KMS-11 (cell line): Measurements from ENCODE around the gene OCEL1.

Experiments used
- H2AFZ ChIP-seq: fragments of 200-600 bp; sonication (generic); 2 replicates; pipeline ENCODE4 v1.6.1; 2016; ENCODE audit warnings: antibody characterized with exemption, mixed run types, low read depth
- H3K27ac ChIP-seq: fragments of 200-600 bp; sonication (generic); 2 replicates; pipeline ENCODE4 v1.6.1; 2016; ENCODE audit warnings: mild to moderate bottlenecking, mixed run types
- H3K27me3 ChIP-seq: fragments of 200-600 bp; sonication (generic); 2 replicates; pipeline ENCODE4 v1.6.1; 2017; ENCODE audit warnings: mild to moderate bottlenecking, low read depth, mixed run types, moderate library complexity; ENCODE audit not compliant: insufficient read depth
- H3K36me3 ChIP-seq: fragments of 200-600 bp; sonication (generic); 2 replicates; pipeline ENCODE4 v1.6.1; 2017; ENCODE audit warnings: mild to moderate bottlenecking, mixed run types; ENCODE audit not compliant: insufficient read depth
- H3K4me1 ChIP-seq: fragments of 200-600 bp; sonication (generic); 2 replicates; pipeline ENCODE4 v1.6.1; 2016; ENCODE audit warnings: mild to moderate bottlenecking, low read depth, mixed run types; ENCODE audit not compliant: poor library complexity, severe bottlenecking
- H3K4me2 ChIP-seq: fragments of 200-600 bp; sonication (generic); 2 replicates; pipeline ENCODE4 v1.7.0; 2016; ENCODE audit warnings: mild to moderate bottlenecking, mixed run types
- H3K4me3 ChIP-seq: fragments of 200-600 bp; sonication (generic); IDR thresholded peaks from 2 replicates; pipeline ENCODE4 v1.6.1; 2017; ENCODE audit warnings: low read depth, low read length, mixed read lengths; ENCODE audit not compliant: insufficient read depth
- H3K79me2 ChIP-seq: fragments of 200-600 bp; sonication (generic); 2 replicates; pipeline ENCODE4 v1.6.1; 2016; ENCODE audit warnings: low read depth, mixed run types; ENCODE audit not compliant: insufficient read depth
- H3K9ac ChIP-seq: fragments of 200-600 bp; sonication (generic); 2 replicates; pipeline ENCODE4 v1.6.1; 2016; ENCODE audit warnings: mild to moderate bottlenecking, mixed run types
- H4K20me1 ChIP-seq: fragments of 200-600 bp; sonication (generic); 2 replicates; pipeline ENCODE4 v1.6.1; 2016; ENCODE audit warnings: mild to moderate bottlenecking, mixed run types; ENCODE audit not compliant: insufficient read depth
- CTCF ChIP-seq: fragments of 200-600 bp; sonication (generic); conservative IDR thresholded peaks from 2 replicates; pipeline ENCODE4 v1.6.1; 2017; ENCODE audit warnings: low read depth, mild to moderate bottlenecking, antibody characterized with exemption, low read length, moderate library complexity, mixed read lengths

Gene OCEL1

GRCh38 chr19:17206736-17207581 lies 19.1 kb upstream of the OCEL1 start:
- no peak overlapping the region for H3K4me2 ChIP-seq
- H3K27me3 ChIP-seq: no peaks in the 10 kb centered on the region
- no peak for TF ChIP-seq CTCF
- H3K9ac ChIP-seq: no peak overlapping the region
- H3K4me1 ChIP-seq: no peaks in the 10 kb centered on the region
- no peaks in the 10 kb centered on the region for H4K20me1 ChIP-seq
- no peak overlapping the region for H3K4me3 ChIP-seq
- no peak overlapping the region for H2AFZ ChIP-seq
- no peak overlapping the region for H3K27ac ChIP-seq
- no peaks in the 10 kb centered on the region for H3K36me3 ChIP-seq
- H3K79me2 ChIP-seq: no peaks in the 10 kb centered on the region

GRCh38 chr19:17209126-17210036 lies 16.6 kb upstream of the OCEL1 start:
- Histone ChIP-seq H3K4me1 (peaks cover 2% of the 10 kb centered on the region), H4K20me1 (no peaks in the 10 kb centered on the region), H3K27ac (no peak overlapping the region), H2AFZ (no peak overlapping the region), H3K4me2 (no peak overlapping the region), H3K4me3 (no peak overlapping the region), H3K36me3 (no peaks in the 10 kb centered on the region), H3K9ac (no peak overlapping the region), H3K79me2 (no peaks in the 10 kb centered on the region), H3K27me3 (no peaks in the 10 kb centered on the region)
- TF ChIP-seq CTCF: no peak

GRCh38 chr19:17210296-17210695 lies 15.7 kb upstream of the OCEL1 start:
- no peak for TF ChIP-seq CTCF
- H3K27me3 ChIP-seq: no peaks in the 10 kb centered on the region
- H3K4me3 ChIP-seq: no peak overlapping the region
- H3K36me3 ChIP-seq: no peaks in the 10 kb centered on the region
- H3K9ac ChIP-seq: no peak overlapping the region
- no peaks in the 10 kb centered on the region for H4K20me1 ChIP-seq
- H3K4me1 ChIP-seq: peaks cover 6% of the 10 kb centered on the region
- no peak overlapping the region for H3K27ac ChIP-seq
- no peak overlapping the region for H3K4me2 ChIP-seq
- H3K79me2 ChIP-seq: no peaks in the 10 kb centered on the region
- no peak overlapping the region for H2AFZ ChIP-seq

GRCh38 chr19:17211547-17212446 lies 14.2 kb upstream of the OCEL1 start:
- Histone ChIP-seq H3K27ac (no peak overlapping the region), H3K4me1 (peaks cover 15% of the 10 kb centered on the region), H3K4me2 (no peak overlapping the region), H3K79me2 (no peaks in the 10 kb centered on the region), H3K9ac (no peak overlapping the region), H4K20me1 (no peaks in the 10 kb centered on the region), H2AFZ (no peak overlapping the region), H3K27me3 (no peaks in the 10 kb centered on the region), H3K36me3 (no peaks in the 10 kb centered on the region), H3K4me3 (no peak overlapping the region)
- no peak for TF ChIP-seq CTCF
